ENCODE data around the gene NEDD4L. TPM values are rescaled to one million over a fixed set of nuclear protein-coding genes. Genes with fewer than 3 reads are reported as not detected.

Gene NEDD4L
- total RNA-seq, 2 donors from 2014 or later = 5.0 to 7.3 TPM

- Mint-ChIP-seq H3K4me1 (ENCODE audit: low read depth) (no peaks in the 10 kb centered on the region), H3K27me3 (ENCODE audit: low read depth) (no peaks in the 10 kb centered on the region), H3K27ac (peak overlapping the region; percentile 13), H3K4me3 (no peak overlapping the region), H3K9me3 (no peaks in the 10 kb centered on the region), H3K36me3 (ENCODE audit: insufficient read depth in 2 of 2) (no peaks in the 10 kb centered on the region)
- ATAC-seq (replicated peaks in 1 of 2) (no peak), DNase-seq (no peak)
These were observed 51.6 kb downstream of the NEDD4L start for GRCh38 chr18:58095655-58096054.

DNA sequence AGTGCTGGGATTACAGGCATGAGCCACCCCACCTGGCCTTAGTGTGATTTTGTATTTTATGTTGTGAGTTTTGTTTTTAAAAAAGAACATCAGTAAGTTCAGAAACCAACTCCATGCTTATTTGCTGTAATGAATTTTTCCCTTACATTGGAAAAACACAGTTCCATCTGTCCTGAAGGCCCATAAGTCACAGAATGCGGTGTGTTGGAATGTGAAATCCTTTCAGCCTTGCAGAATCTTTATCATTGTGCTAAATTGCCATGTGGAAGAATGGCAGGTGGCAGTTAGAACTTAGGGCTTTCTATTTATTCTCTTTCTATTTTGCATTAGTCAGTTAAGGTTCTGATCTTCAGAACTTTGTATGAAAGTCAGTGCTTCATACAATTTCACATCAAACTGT lies 52.6 kb downstream of the NEDD4L start:
- Mint-ChIP-seq H3K4me3 (no peak overlapping the region), H3K4me1 (ENCODE audit: low read depth) (no peaks in the 10 kb centered on the region), H3K27me3 (ENCODE audit: low read depth) (no peaks in the 10 kb centered on the region), H3K27ac (no peak overlapping the region), H3K36me3 (ENCODE audit: insufficient read depth in 2 of 2) (no peaks in the 10 kb centered on the region), H3K9me3 (no peaks in the 10 kb centered on the region)
- DNase-seq (no peak), ATAC-seq (replicated peaks in 1 of 2) (no peak)

GRCh38 chr18:58097121-58097906 lies 53.3 kb downstream of the NEDD4L start:
- H3K27ac Mint-ChIP-seq = no peak overlapping the region
- H3K36me3 Mint-ChIP-seq (ENCODE audit: insufficient read depth in 2 of 2) = no peaks in the 10 kb centered on the region
- H3K4me1 Mint-ChIP-seq (ENCODE audit: low read depth) = no peaks in the 10 kb centered on the region
- ATAC-seq (replicated peaks in 1 of 2) (no peak), DNase-seq (no peak)
- H3K4me3 Mint-ChIP-seq = no peak overlapping the region
- no peaks in the 10 kb centered on the region for H3K27me3 Mint-ChIP-seq (ENCODE audit: low read depth)
- H3K9me3 Mint-ChIP-seq = no peaks in the 10 kb centered on the region

DNA sequence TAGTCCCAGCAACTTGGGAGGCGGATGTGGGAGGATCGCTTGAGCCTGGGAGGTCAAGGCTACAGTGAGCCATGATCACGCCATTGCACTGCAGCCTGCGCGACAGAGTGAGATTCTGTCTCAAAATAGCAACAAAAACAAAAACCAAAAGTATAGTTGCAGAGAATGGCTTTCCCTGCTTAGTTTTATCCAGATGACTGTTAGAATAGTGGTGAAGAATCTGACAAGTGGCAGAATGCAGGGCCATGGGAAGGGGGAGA lies 53.8 kb downstream of the NEDD4L start:
- H3K9me3 Mint-ChIP-seq = no peaks in the 10 kb centered on the region
- H3K4me3 Mint-ChIP-seq = no peak overlapping the region
- no peaks in the 10 kb centered on the region for H3K27me3 Mint-ChIP-seq (ENCODE audit: low read depth)
- no peak overlapping the region for H3K27ac Mint-ChIP-seq
- H3K36me3 Mint-ChIP-seq (ENCODE audit: insufficient read depth in 2 of 2) = no peaks in the 10 kb centered on the region
- no peaks in the 10 kb centered on the region for H3K4me1 Mint-ChIP-seq (ENCODE audit: low read depth)
- DNase-seq (no peak), ATAC-seq (replicated peaks in 1 of 2) (no peak)

DNA sequence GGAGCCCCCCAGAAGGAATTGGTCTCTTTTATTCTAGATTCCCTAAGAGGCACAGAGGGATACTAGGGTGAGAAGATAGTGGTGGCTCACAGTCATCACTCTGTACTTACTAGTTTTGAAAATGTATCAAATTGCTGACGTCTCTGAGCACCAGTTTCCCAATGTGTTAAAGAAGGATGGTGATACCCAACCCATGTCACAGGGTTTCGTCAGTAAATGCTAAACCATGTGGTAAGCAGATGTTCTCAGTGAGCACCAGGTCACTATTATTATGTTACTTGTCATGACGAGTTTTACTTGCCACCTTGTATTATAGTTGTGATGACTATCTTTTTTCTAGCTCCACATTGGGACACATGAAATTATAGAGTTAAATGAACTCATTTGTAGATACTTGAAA lies 54.7 kb downstream of the NEDD4L start:
- no peak for DNase-seq
- Mint-ChIP-seq H3K27me3 (ENCODE audit: low read depth) (peaks cover 5% of the 10 kb centered on the region), H3K27ac (no peak overlapping the region), H3K36me3 (ENCODE audit: insufficient read depth in 2 of 2) (no peaks in the 10 kb centered on the region), H3K9me3 (no peaks in the 10 kb centered on the region), H3K4me3 (no peak overlapping the region), H3K4me1 (ENCODE audit: low read depth) (no peaks in the 10 kb centered on the region)
- no peak for ATAC-seq (replicated peaks in 1 of 2)

DNA sequence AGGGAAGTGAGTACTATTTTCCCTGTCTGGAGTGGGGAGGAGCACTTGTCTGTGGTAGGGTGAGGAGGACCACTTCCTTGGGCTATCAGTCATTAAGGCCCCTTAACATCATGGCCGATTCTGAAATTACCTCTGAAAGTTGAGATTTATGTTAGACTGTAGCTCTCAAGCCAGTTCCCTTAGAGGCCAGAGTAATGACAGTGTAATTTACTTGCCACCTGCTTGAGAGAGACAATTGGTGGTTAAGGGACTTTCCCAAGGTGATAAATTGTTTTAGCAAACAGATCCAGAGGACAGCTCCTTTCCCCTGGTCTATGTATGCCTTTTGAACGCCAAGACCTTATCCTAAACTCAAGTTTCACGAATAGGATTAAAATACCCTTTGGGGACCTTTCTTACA lies 56.1 kb downstream of the NEDD4L start:
- no peak for ATAC-seq (replicated peaks in 1 of 2)

GRCh38 chr18:58101291-58101794 lies 57.3 kb downstream of the NEDD4L start:
- H3K27ac Mint-ChIP-seq = no peak overlapping the region
- H3K36me3 Mint-ChIP-seq (ENCODE audit: insufficient read depth in 2 of 2) = no peaks in the 10 kb centered on the region
- no peak overlapping the region for H3K4me3 Mint-ChIP-seq
- ATAC-seq (replicated peaks in 1 of 2) (no peak), DNase-seq (no peak)
- peaks cover 7% of the 10 kb centered on the region for H3K4me1 Mint-ChIP-seq (ENCODE audit: low read depth)
- no peaks in the 10 kb centered on the region for H3K9me3 Mint-ChIP-seq
- peaks cover 14% of the 10 kb centered on the region for H3K27me3 Mint-ChIP-seq (ENCODE audit: low read depth)

More for the DNA sequence above, 56.1 kb downstream of the NEDD4L start:
- Mint-ChIP-seq H3K4me1 (ENCODE audit: low read depth) (peaks cover 7% of the 10 kb centered on the region), H3K36me3 (ENCODE audit: insufficient read depth in 2 of 2) (no peaks in the 10 kb centered on the region), H3K27ac (no peak overlapping the region), H3K4me3 (no peak overlapping the region), H3K27me3 (ENCODE audit: low read depth) (peaks cover 14% of the 10 kb centered on the region), H3K9me3 (no peaks in the 10 kb centered on the region)
- DNase-seq = no peak

- no peak overlapping the region for H3K4me3 Mint-ChIP-seq
- no peaks in the 10 kb centered on the region for H3K9me3 Mint-ChIP-seq
- DNase-seq = no peak
- no peaks in the 10 kb centered on the region for H3K36me3 Mint-ChIP-seq (ENCODE audit: insufficient read depth in 2 of 2)
- H3K27me3 Mint-ChIP-seq (ENCODE audit: low read depth) = peaks cover 14% of the 10 kb centered on the region
- H3K27ac Mint-ChIP-seq = no peak overlapping the region
- H3K4me1 Mint-ChIP-seq (ENCODE audit: low read depth) = peaks cover 7% of the 10 kb centered on the region
- no peak for ATAC-seq (replicated peaks in 1 of 2)
These were observed 58.0 kb downstream of the NEDD4L start for GRCh38 chr18:58102018-58102417.

DNA sequence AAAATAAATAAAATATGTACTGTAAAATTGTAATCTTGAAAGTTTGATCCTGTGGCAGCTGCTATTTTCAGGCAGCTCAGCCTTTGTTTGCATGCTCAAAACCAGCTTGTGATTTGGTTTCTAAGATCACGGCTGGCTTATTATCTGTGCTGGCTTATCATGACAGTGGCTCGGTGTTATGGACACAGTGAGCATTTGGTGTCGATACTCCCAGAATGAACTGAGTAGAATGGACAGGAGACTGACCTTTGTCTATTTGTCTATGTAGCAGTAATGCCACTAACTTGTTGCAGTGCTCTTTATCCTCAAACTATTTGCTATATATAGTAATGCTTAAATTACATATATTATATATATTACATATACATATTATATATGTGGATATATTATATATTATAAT lies 58.8 kb downstream of the NEDD4L start:
- Mint-ChIP-seq H3K4me1 (ENCODE audit: low read depth) (peaks cover 7% of the 10 kb centered on the region), H3K36me3 (ENCODE audit: insufficient read depth in 2 of 2) (no peaks in the 10 kb centered on the region), H3K9me3 (no peaks in the 10 kb centered on the region), H3K27me3 (ENCODE audit: low read depth) (peaks cover 14% of the 10 kb centered on the region), H3K27ac (no peak overlapping the region), H3K4me3 (no peak overlapping the region)
- ATAC-seq (replicated peaks in 1 of 2) (no peak), DNase-seq (no peak)

DNA sequence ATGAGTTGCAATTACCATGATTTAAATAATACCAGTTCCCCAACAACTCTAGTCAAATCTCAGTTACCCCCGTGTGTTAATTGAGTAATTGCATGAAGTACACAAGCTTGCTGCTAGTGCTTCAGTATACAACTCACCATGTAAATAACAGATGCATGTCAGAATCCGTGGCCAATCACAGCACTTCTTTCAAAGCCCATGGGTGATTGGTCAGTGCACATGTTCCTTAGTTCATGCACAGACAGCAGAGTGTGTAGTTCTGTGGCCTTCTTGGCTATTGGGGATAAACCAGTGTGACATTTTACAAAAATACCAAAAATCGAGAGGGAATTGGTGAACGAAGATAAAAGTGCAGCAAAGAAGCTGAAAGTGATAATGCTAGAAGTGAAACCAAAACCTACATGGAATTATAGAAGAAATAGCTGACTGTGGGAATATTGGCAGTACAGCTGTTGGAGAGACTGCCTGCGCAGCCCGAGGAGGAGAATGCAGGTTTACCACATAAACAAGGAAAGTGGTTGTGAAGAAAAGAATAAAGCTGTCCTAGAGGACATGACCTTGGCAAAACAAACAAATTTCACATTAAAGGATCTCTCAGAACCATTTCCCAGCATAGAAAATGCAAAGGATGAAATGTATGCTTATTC lies 59.4 kb downstream of the NEDD4L start:
- no peak for DNase-seq
- Mint-ChIP-seq H3K27me3 (ENCODE audit: low read depth) (peaks cover 14% of the 10 kb centered on the region), H3K27ac (no peak overlapping the region)

GRCh38 chr18:58104096-58104495 lies 60.1 kb downstream of the NEDD4L start:
- DNase-seq = no peak
- Mint-ChIP-seq H3K4me1 (ENCODE audit: low read depth) (peaks cover 7% of the 10 kb centered on the region), H3K9me3 (no peaks in the 10 kb centered on the region), H3K4me3 (no peak overlapping the region), H3K27me3 (ENCODE audit: low read depth) (peaks cover 14% of the 10 kb centered on the region), H3K36me3 (ENCODE audit: insufficient read depth in 2 of 2) (no peaks in the 10 kb centered on the region), H3K27ac (no peak overlapping the region)
- ATAC-seq (replicated peaks in 1 of 2) = no peak

More for the DNA sequence above, 59.4 kb downstream of the NEDD4L start:
- Mint-ChIP-seq H3K4me1 (ENCODE audit: low read depth) (peaks cover 7% of the 10 kb centered on the region), H3K4me3 (no peak overlapping the region), H3K9me3 (no peaks in the 10 kb centered on the region), H3K36me3 (ENCODE audit: insufficient read depth in 2 of 2) (no peaks in the 10 kb centered on the region)
- no peak for ATAC-seq (replicated peaks in 1 of 2)

- Mint-ChIP-seq H3K4me3 (no peak overlapping the region), H3K27me3 (ENCODE audit: low read depth) (peaks cover 21% of the 10 kb centered on the region), H3K4me1 (ENCODE audit: low read depth) (peaks cover 7% of the 10 kb centered on the region), H3K9me3 (no peaks in the 10 kb centered on the region), H3K36me3 (ENCODE audit: insufficient read depth in 2 of 2) (no peaks in the 10 kb centered on the region), H3K27ac (no peak overlapping the region)
- no peak for DNase-seq
- ATAC-seq (replicated peaks in 1 of 2) = no peak
These were observed 61.3 kb downstream of the NEDD4L start for GRCh38 chr18:58105206-58105887.

- H3K9me3 Mint-ChIP-seq = no peaks in the 10 kb centered on the region
- no peak overlapping the region for H3K27ac Mint-ChIP-seq
- ATAC-seq (replicated peaks in 1 of 2) (no peak), DNase-seq (no peak)
- no peak overlapping the region for H3K4me3 Mint-ChIP-seq
- H3K4me1 Mint-ChIP-seq (ENCODE audit: low read depth) = peaks cover 7% of the 10 kb centered on the region
- no peaks in the 10 kb centered on the region for H3K36me3 Mint-ChIP-seq (ENCODE audit: insufficient read depth in 2 of 2)
- peaks cover 21% of the 10 kb centered on the region for H3K27me3 Mint-ChIP-seq (ENCODE audit: low read depth)
These were observed 61.8 kb downstream of the NEDD4L start for GRCh38 chr18:58105888-58106260.

All from activated T-cell treated with anti-CD3 and anti-CD28 coated beads, Interleukin-2, amount 50 U/mL, for 72 hours (primary cell).